Heart right ventricle (tissue), 16 donors: ENCODE measurements around the gene CDKAL1. TPM values are rescaled to one million over a fixed set of nuclear protein-coding genes. Genes with fewer than 3 reads are reported as not detected.

ENCODE experiments used
- ATAC-seq, 8 donors: fragments of 200-7000 bp; cut with Tn5 transposase; one replicate each; pipeline ENCODE4 v1.9.1; 2020; ENCODE audit warnings: mild to moderate bottlenecking in 8 of 8, moderate library complexity in 8 of 8, moderate number of reproducible peaks in 1 of 8
- DNase-seq, 2 donors: peaks; one replicate each; pipeline ENCODE4 v3.0.0-alpha.2; 2020
- H3K27ac ChIP-seq, 10 donors: fragments of 200-600 bp; sonication (generic) in 2 of 10; one replicate each; pipeline versions ENCODE4 v1.5.0 to v1.8.0; 2020 to 2022; ENCODE audit warnings: mild to moderate bottlenecking in 3 of 10
- H3K27me3 ChIP-seq, 7 donors: fragments of 200-600 bp; one replicate each; pipeline ENCODE4 v1.8.0; 2021 to 2022; ENCODE audit warnings: mild to moderate bottlenecking in 2 of 7
- H3K36me3 ChIP-seq, 9 donors: fragments of 200-600 bp; sonication (generic) in 1 of 9; one replicate each; pipeline versions ENCODE4 v1.5.0 to v1.8.0; 2020 to 2022; ENCODE audit warnings: mild to moderate bottlenecking in 2 of 9
- H3K4me1 ChIP-seq, 9 donors: fragments of 200-600 bp; sonication (generic) in 1 of 9; one replicate each; pipeline versions ENCODE4 v1.5.0 to v1.8.0; 2020 to 2022; ENCODE audit warnings: mild to moderate bottlenecking in 4 of 9
- H3K4me3 ChIP-seq, 10 donors: fragments of 200-600 bp; sonication (generic) in 2 of 10; one replicate each; pipeline versions ENCODE4 v1.5.0 to v1.8.0; 2020 to 2022; ENCODE audit warnings: mild to moderate bottlenecking in 7 of 10, moderate library complexity in 2 of 10
- H3K9me3 ChIP-seq, 11 donors: fragments of 200-600 bp in 10 of 11; sonication (generic) in 2 of 11; one replicate each; pipeline versions ENCODE4 v1.5.0 to v1.8.0; 2013 to 2022; ENCODE audit warnings: mild to moderate bottlenecking in 2 of 11, control low read depth in 1 of 11, moderate library complexity in 1 of 11
- CTCF ChIP-seq, 9 donors: fragments of 200-600 bp; sonication (generic) in 2 of 9; IDR thresholded peaks; one replicate each; pipeline versions ENCODE4 v1.5.0 to v1.8.0; 2021 to 2022; ENCODE audit warnings: antibody characterized with exemption in 9 of 9, mild to moderate bottlenecking in 5 of 9, moderate library complexity in 1 of 9
- WGBS, 2 donors: extraction: QIAGEN DNeasy Blood & Tissue Kit; methylation state at CpG; one replicate each; pipeline ENCODE4 v1.1.7; 2013; ENCODE audit warnings: inconsistent platforms in 1 of 2; 5-methylcytosine and 5-hydroxymethylcytosine counted together
- intact Hi-C, 10 donors: fragments of 100-400 bp; cut with DNase I; formaldehyde crosslinking; loops; one replicate each; pipeline versions ENCODE4 v1.11.1 to v1.14.2; 2022
- polyA plus RNA-seq, 2 donors: library from polyadenylated mRNA; stranded (reverse); fragments of 200-250 nt; gene quantifications; one replicate each; pipeline ENCODE4 v1.2.3, GENCODE V29; 2013
- total RNA-seq, 10 donors: library from RNA; stranded (reverse); fragmentation: NEBNext Ultra II Directional in 3 of 10; extraction: Animal tissue kit (Norgen Biotek cat#: 25700) in 3 of 10; gene quantifications; one replicate each; pipeline versions ENCODE4 v1.2.1 to v1.2.4, GENCODE V29; 2021 to 2023
- donor health status: Arrhythmogenic right ventricular cardiomyopathy.
- donor health status: ischemic (EF 13 %, LVEDD 7.1; RV severe dilation, severe dysfunction).
- donor health status: healthy with polysubstance abuse.
- donor health status: DM: no; HTN: yes; CAD: no.
- donor health status: DM: no; HTN: no; CAD: no.
- donor health status: ischemic (EF 25% LVEDD 6.9; RV normal size, moderate dysfunction).
- donor health status: ischemic (EF 25% LVEDD 5.7; RV mildly dilated, moderate dysfunction).
- donor health status: healthy.
- donor health status: DM: yes; HTN: yes; CAD: no.
- donor health status: Ischemic cardiomyopathy.
- donor health status: ischemic (EF 35%, LVEDD 5.7; RV mildly dilated, moderate dysfunction).
- donor health status: nonischemic (EF 11% LVEDD 7.7; RV severe dilation, severe dysfunction).
- donor health status: DM: yes; HTN: yes; CAD: no.
- donor health status: PGD.
- donor health status: ischemic (EF 29% LVEDD 5.4; RV normal size, mild dysfunction).
- donor health status: nonischemic (EF 23%, LVEDD 6.1; RV moderate dilation, normal function).

Gene CDKAL1
- total and polyA plus RNA-seq, 12 donors = 3.2 to 14.0 (median 10.6) TPM

- intact Hi-C loops = loop anchor here in 4 of 10 donors (5.0 to 10.0 kb wide), 2 partner anchors 708 to 711 kb away; no protein-coding TSS in a partner anchor
- Histone ChIP-seq H3K4me1 (peaks cover 0 to 21% (median 0%) of the 10 kb centered on the region in 9 donors), H3K4me3 (no peak overlapping the region), H3K9me3 (no peaks in the 10 kb centered on the region), H3K27ac (no peak overlapping the region), H3K27me3 (no peaks in the 10 kb centered on the region), H3K36me3 (no peaks in the 10 kb centered on the region)
- no peak for TF ChIP-seq CTCF (IDR thresholded peaks at IDR 0.05)
- 98 to 99% methylated on average over 2 of the region's 2 CpGs for WGBS, 2 donors
- ATAC-seq (no peak), DNase-seq (no peak)
Observed at GRCh38 chr6:20876561-20876960, 342.3 kb downstream of the CDKAL1 start.

- DNase-seq (no peak), ATAC-seq (peak in 7 of 8 donors; percentile 17 to 88 (median 74))
- Histone ChIP-seq H3K27ac (peak overlapping the region in 1 of 10 donors; percentile 24), H3K36me3 (no peaks in the 10 kb centered on the region), H3K9me3 (no peaks in the 10 kb centered on the region), H3K4me1 (peaks cover 0 to 21% (median 0%) of the 10 kb centered on the region in 9 donors), H3K4me3 (no peak overlapping the region), H3K27me3 (no peaks in the 10 kb centered on the region)
- intact Hi-C loops = loop anchor here in 4 of 10 donors (5.0 to 10.0 kb wide), 2 partner anchors 708 to 710 kb away; no protein-coding TSS in a partner anchor
- WGBS, 2 donors = 86 to 91% methylated on average over 6 of the region's 6 CpGs
- no peak for TF ChIP-seq CTCF (IDR thresholded peaks at IDR 0.05)
Observed at GRCh38 chr6:20877008-20877937, 343.0 kb downstream of the CDKAL1 start.

GRCh38 chr6:20879121-20879520 is 344.9 kb downstream of the CDKAL1 start:
- WGBS, 2 donors = 98 to 100% methylated on average over 1 of the region's 1 CpG
- intact Hi-C loops = loop anchor here in 4 of 10 donors (5.0 to 10.0 kb wide), 2 partner anchors 706 to 708 kb away; no protein-coding TSS in a partner anchor
- Histone ChIP-seq H3K9me3 (peaks cover 0 to 8% (median 0%) of the 10 kb centered on the region in 11 donors), H3K27ac (no peak overlapping the region), H3K36me3 (no peaks in the 10 kb centered on the region), H3K4me3 (no peak overlapping the region), H3K27me3 (no peaks in the 10 kb centered on the region), H3K4me1 (peaks cover 0 to 21% (median 0%) of the 10 kb centered on the region in 9 donors)
- DNase-seq = no peak
- no peak for TF ChIP-seq CTCF (IDR thresholded peaks at IDR 0.05)
- no peak for ATAC-seq

GRCh38 chr6:20879526-20879925 is 345.3 kb downstream of the CDKAL1 start:
- no peak overlapping the region for H3K27ac ChIP-seq
- H3K9me3 ChIP-seq = peaks cover 0 to 12% (median 0%) of the 10 kb centered on the region in 11 donors
- no peak for ATAC-seq
- intact Hi-C loops = loop anchor here in 4 of 10 donors (5.0 to 10.0 kb wide), 2 partner anchors 705 to 708 kb away; no protein-coding TSS in a partner anchor
- no peaks in the 10 kb centered on the region for H3K27me3 ChIP-seq
- WGBS, 2 donors = 54 to 64% methylated on average over 1 of the region's 1 CpG
- no peak overlapping the region for H3K4me3 ChIP-seq
- H3K4me1 ChIP-seq = peaks cover 0 to 21% (median 0%) of the 10 kb centered on the region in 9 donors
- H3K36me3 ChIP-seq = no peaks in the 10 kb centered on the region
- no peak for DNase-seq
- TF ChIP-seq CTCF (IDR thresholded peaks at IDR 0.05) = no peak
